IPS-18c (cell line): Measurements from ENCODE around the gene RAB7B.

Experiments
- H3K4me3 ChIP-seq: 2 replicates; pipeline ENCODE4 v1.7.0; 2013; ENCODE audit warnings: low read depth, mild to moderate bottlenecking, low read length, moderate library complexity; ENCODE audit not compliant: insufficient read depth
- H3K9me3 ChIP-seq: one replicate; pipeline ENCODE4 v1.6.1; 2013; ENCODE audit warnings: mild to moderate bottlenecking, low read length, moderate library complexity; ENCODE audit not compliant: control insufficient read depth, insufficient read depth

RAB7B gene

GRCh38 chr1:205945069-205945468 lies 58.1 kb downstream of the RAB7B start:
- Histone ChIP-seq H3K9me3 (peaks cover 2% of the 10 kb centered on the region), H3K4me3 (no peak overlapping the region)

- Histone ChIP-seq H3K4me3 (no peak overlapping the region), H3K9me3 (peaks cover 2% of the 10 kb centered on the region)
Measured at GRCh38 chr1:205944525-205944924, 58.7 kb downstream of the RAB7B start.

- Histone ChIP-seq H3K4me3 (no peak within 1 kb of the TSS), H3K9me3 (peaks cover 2% of the 10 kb centered on the region)
Measured at GRCh38 chr1:205943245-205943644, 60.0 kb downstream of the RAB7B start, which contains the start of gene SLC26A9. Gene SLC26A9, minus strand, starts transcription at chr1:205943456. Its CDS starts 7,636 bp downstream, at chr1:205935820.

- no peak overlapping the region for H3K4me3 ChIP-seq
- H3K9me3 ChIP-seq = peaks cover 2% of the 10 kb centered on the region
Measured at GRCh38 chr1:205942631-205943159, 60.5 kb downstream of the RAB7B start.

GRCh38 chr1:205940710-205941109 lies 62.5 kb downstream of the RAB7B start:
- H3K9me3 ChIP-seq = no peaks in the 10 kb centered on the region
- no peak overlapping the region; the same call in 1 of the 2 replicates for H3K4me3 ChIP-seq

- no peak overlapping the region for H3K4me3 ChIP-seq
- H3K9me3 ChIP-seq = no peaks in the 10 kb centered on the region
Measured at GRCh38 chr1:205939690-205940330, 63.4 kb downstream of the RAB7B start.

GRCh38 chr1:205938682-205939081 lies 64.5 kb downstream of the RAB7B start:
- H3K9me3 ChIP-seq = no peaks in the 10 kb centered on the region
- no peak overlapping the region for H3K4me3 ChIP-seq

DNA sequence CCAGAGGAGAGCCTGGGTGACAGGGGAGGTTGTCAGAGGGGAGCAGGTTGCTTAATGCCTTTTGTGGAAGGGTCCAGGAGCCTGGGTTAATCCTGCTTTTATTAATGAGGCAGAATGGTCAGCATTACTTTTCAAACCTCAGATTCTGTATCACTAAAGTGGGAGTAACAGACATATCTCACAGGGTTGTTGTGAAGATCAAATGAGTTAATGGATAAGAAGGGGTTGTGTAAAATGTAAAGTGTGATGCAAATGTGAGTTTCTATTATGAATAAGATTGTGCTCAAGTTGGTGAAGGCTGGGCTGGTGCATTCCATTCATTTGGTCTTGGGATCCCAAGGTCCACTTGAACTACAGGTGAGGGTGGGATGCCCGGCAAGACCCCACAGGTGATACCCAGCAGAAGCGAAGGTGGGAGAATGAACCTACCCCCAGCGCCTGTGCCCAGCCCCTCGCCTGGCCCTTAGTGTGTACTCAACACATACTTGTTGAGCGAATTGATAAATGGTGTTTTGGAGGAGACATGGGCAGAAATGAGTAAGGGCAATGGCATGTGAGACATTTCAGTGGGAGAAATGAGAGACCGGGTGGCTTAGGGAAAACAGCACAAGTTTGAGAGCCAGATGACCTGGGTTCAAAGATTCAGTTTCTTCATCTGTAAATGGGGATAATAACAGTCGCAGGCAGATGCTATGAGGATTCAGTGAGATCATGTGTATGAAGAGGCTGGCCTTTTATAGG lies 66.2 kb downstream of the RAB7B start:
- no peak overlapping the region for H3K4me3 ChIP-seq
- no peaks in the 10 kb centered on the region for H3K9me3 ChIP-seq

DNA sequence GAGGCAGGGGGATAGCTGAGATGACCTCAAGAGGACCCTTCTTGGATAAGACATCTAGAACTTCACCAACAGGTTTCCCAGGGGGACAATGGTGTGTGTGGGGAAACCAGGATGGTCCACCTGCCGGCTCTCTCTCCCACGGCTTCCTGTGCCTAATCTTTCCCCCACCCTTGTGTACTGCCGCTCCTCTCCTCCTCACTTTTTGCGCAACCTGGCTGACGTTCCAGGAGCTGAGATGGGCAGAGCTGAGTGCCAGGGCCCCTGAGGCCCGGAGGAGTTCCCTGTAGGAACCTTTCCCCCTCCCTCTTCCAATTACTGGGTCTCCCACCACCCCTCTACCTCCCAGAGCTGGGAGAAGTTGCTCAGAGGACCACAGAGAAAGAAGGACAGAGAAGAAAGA lies 66.9 kb downstream of the RAB7B start:
- no peaks in the 10 kb centered on the region for H3K9me3 ChIP-seq
- H3K4me3 ChIP-seq = no peak overlapping the region

GRCh38 chr1:205935869-205936268 lies 67.3 kb downstream of the RAB7B start:
- no peak overlapping the region for H3K4me3 ChIP-seq
- no peaks in the 10 kb centered on the region for H3K9me3 ChIP-seq

- Histone ChIP-seq H3K4me3 (no peak overlapping the region), H3K9me3 (no peaks in the 10 kb centered on the region)
Measured at GRCh38 chr1:205934788-205935187, 68.4 kb downstream of the RAB7B start.

DNA sequence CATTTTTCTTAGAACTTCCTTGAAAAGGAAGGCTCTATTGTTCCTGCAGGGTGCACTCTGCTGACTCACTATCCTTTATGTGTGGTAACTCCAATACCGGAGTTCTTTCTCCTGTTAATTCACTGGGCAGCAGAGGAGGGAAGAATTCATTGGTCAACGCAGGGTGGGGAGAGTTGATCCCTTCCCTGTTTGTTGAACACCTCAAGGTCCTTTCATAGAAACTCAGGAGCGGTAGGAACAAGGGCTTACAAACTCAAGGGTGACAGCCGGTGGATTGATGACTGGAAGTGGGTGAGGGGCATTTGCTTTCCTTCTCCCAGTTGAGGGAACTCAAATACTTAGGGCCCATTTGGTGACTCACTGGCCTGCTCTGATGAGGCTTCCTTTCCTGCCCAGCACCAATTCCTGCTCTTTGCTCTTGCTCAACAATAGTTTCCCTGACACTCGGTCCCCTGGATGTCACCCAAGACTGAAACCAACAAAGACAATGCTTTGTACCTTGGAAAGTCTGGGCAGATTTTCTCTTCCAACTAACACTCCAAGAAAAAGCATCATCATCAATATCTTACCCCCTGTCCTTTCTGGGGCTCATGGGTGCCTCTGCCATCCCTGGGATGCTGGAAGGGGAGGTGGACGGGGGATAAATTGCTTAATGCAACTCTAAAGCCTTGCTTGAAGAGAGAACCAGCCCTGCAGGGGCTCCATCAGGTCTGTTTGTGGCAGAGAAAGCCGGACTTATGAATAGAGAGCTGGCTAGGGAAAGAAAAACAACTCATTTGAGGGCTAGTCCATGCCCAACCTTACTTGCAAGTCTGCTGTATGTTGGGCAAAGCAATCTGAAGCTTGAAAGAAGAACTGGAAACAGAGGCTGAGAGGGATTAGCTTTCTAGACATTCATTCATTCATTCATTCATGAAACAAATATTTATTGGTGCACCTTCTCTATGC lies 69.2 kb downstream of the RAB7B start:
- no peak overlapping the region for H3K4me3 ChIP-seq
- H3K9me3 ChIP-seq = no peaks in the 10 kb centered on the region

- Histone ChIP-seq H3K4me3 (no peak overlapping the region), H3K9me3 (no peaks in the 10 kb centered on the region)
Measured at GRCh38 chr1:205932776-205933175, 70.4 kb downstream of the RAB7B start.

- no peak overlapping the region for H3K4me3 ChIP-seq
- no peaks in the 10 kb centered on the region for H3K9me3 ChIP-seq
Measured at GRCh38 chr1:205930799-205931281, 72.4 kb downstream of the RAB7B start.

DNA sequence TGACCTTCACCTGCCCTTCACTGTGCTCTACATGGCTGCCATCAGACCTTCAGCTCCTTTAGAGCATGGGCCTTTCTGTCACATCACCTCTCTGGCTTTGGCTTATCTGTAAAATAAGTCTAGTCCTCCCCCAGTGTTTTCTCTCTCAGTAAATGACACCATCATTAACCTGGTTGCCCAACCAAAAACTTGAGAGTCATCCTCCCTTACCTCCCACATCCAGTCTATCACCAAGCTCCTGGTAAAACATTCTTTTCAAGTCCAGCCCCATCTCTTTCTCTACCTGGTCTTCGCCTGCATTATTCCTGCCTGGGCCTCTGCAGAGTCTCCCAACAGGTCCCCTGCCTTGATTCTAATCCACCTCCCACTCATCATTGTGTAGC lies 73.0 kb downstream of the RAB7B start:
- no peaks in the 10 kb centered on the region for H3K9me3 ChIP-seq
- H3K4me3 ChIP-seq = no peak overlapping the region

- Histone ChIP-seq H3K4me3 (no peak overlapping the region), H3K9me3 (no peaks in the 10 kb centered on the region)
Measured at GRCh38 chr1:205929496-205930194, 73.5 kb downstream of the RAB7B start.

DNA sequence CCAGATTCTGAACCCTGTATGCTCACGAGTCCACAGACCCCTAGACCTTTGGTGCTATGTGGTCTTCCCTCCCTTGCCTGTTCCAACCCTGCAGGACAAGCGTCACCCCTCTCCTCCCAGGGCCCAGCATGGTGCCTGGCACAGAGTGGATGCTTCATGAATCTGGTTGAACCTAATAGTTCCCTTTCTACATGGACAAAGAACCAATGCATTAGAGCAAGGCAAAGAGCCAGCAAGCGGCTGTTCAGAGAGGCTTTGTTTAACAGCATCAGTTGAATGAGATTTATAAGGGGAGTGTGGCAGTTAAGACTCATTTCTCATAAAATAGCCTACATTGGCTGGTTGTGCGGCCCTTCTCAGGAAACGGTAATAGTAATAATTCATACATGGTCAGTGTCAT lies 74.9 kb downstream of the RAB7B start:
- no peaks in the 10 kb centered on the region for H3K9me3 ChIP-seq

More for the DNA sequence above, 74.9 kb downstream of the RAB7B start:
- no peak overlapping the region for H3K4me3 ChIP-seq
